ENCODE data around the gene KCNAB1. TPM values are rescaled to one million over a fixed set of nuclear protein-coding genes. Genes with fewer than 3 reads are reported as not detected.

Gene KCNAB1
- polyA plus RNA-seq, 1 donor from 2014 or later, result 0.26 TPM

DNA sequence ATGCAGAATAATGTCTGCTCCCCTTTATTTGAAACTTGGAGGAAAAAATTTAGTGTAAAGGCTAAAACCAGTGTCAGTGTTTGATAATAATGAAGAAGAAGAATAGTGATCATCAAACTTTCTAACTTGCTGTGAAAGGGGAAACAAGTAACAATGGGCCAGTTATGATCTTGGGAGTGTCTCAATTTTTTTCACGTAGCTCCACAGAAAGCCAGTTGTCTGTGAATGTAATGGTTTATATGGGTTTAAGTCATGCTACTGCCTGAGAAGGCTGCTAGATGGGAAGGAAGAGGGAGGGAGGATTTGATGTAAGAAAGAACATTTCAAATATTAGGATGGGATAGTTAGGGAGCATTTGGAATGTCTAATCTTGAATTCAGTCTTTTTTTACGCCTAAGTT lies 455.7 kb downstream of the KCNAB1 start:
- Mint-ChIP-seq H3K9me3 (peaks cover 0 to 2% (median 0%) of the 10 kb centered on the region in 3 donors), H3K27me3 (peaks cover 10% of the 10 kb centered on the region), H3K4me3 (no peak overlapping the region), H3K4me1 (no peaks in the 10 kb centered on the region), H3K27ac (no peak overlapping the region), H3K36me3 (no peaks in the 10 kb centered on the region)

DNA sequence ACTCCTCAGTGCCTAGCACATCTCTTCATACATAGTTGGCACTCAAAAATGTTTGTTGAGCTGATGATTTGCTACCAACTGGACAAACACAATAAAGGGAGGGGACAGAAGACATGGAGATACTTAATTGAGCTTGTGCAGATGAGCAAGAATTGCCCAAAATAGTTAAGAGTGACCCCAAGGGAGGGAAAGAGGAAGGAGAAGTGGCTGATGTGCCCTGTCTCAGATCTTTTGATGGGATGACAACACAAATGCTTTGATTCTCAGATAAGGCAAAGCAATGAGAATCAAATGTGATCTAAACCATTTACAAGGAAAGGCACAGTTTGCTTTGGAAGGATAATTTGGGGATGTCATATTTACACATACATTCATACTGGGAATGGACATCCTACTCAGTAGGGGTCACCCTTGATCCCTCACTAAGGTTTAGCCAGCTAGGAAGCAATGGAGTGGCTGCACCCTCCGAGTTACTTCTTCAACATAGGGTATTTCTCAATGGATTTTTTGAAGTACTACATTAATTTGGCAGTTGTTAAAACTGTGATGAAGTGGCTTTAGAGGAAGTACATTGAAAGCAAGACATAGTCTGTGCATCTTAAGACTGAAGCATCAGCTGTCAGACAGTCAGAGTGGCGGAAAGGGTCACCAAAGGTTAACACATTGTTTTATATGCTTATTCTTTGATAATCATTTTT lies 456.4 kb downstream of the KCNAB1 start:
- no peaks in the 10 kb centered on the region for H3K9me3 Mint-ChIP-seq
- no peak overlapping the region for H3K4me3 Mint-ChIP-seq
- H3K4me1 Mint-ChIP-seq, result no peaks in the 10 kb centered on the region
- no peak overlapping the region for H3K27ac Mint-ChIP-seq
- no peaks in the 10 kb centered on the region for H3K36me3 Mint-ChIP-seq
- H3K27me3 Mint-ChIP-seq, result peaks cover 10% of the 10 kb centered on the region

DNA sequence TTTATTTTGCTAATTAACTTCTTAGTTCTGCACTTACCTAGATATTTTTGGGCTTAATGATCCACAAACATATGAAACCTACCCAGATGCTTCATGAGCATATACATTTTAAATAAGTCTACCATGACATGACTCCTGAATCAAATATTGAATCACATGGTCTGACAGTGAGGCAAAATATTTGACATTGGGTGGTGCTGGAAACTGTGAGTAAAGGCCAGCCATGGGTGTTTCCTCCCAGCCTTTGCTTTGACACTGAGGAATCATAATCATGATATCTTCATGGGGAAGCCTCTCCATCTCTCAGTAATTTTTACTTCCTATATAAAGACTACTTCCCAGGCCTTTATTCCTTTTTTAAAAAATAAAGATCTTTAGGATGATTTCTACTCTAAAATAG lies 457.4 kb downstream of the KCNAB1 start:
- H3K36me3 Mint-ChIP-seq, result no peaks in the 10 kb centered on the region
- H3K27ac Mint-ChIP-seq, result no peak overlapping the region
- H3K4me3 Mint-ChIP-seq, result no peak overlapping the region
- no peaks in the 10 kb centered on the region for H3K4me1 Mint-ChIP-seq
- no peaks in the 10 kb centered on the region for H3K9me3 Mint-ChIP-seq
- H3K27me3 Mint-ChIP-seq, result peaks cover 8% of the 10 kb centered on the region

DNA sequence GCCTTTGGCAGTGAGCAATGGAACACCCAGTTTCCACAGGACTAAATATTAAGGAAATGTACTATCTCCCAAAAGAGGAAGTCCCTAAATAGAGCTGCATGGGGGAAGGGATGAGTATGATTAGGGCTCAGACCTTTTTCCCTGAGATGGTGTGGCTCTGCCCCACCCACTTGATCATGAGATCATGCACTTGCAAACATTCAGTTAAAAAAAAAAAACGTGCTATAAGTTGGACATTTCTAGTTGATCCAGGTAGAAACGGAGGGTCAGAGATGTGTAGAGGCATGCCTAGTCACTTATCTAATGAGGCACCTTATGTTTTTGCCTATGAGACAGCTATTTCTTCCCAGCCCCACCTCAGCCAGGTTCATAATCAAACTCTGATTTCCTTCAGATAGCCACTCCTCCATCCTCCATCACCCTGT lies 459.1 kb downstream of the KCNAB1 start:
- Mint-ChIP-seq H3K4me3 (no peak overlapping the region), H3K27ac (no peak overlapping the region), H3K27me3 (peaks cover 12% of the 10 kb centered on the region), H3K9me3 (no peaks in the 10 kb centered on the region), H3K36me3 (no peaks in the 10 kb centered on the region), H3K4me1 (peaks cover 0 to 3% (median 0%) of the 10 kb centered on the region in 3 donors)

DNA sequence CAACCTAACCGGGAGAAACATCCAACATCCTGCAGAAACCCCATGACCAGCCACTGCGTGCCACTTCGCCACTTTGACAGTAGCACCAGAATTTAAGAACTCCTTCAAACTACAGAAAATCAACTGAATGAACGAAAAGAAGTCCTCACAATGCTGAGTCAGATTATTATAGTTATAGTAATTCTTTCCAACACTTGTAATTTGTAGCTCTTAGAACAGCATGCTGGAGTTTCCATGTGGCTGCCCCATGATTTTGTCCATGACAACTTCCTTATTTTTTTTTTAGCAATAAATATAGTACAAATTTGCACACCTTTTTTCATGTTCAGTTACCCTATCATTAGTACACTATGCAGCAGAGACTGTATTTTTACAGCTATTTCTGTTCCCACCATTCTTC lies 460.7 kb downstream of the KCNAB1 start:
- H3K27me3 Mint-ChIP-seq, result peaks cover 9% of the 10 kb centered on the region
- peaks cover 0 to 3% (median 0%) of the 10 kb centered on the region in 3 donors for H3K4me1 Mint-ChIP-seq
- H3K27ac Mint-ChIP-seq, result no peak overlapping the region
- no peak overlapping the region for H3K4me3 Mint-ChIP-seq
- no peaks in the 10 kb centered on the region for H3K9me3 Mint-ChIP-seq
- H3K36me3 Mint-ChIP-seq, result no peaks in the 10 kb centered on the region

DNA sequence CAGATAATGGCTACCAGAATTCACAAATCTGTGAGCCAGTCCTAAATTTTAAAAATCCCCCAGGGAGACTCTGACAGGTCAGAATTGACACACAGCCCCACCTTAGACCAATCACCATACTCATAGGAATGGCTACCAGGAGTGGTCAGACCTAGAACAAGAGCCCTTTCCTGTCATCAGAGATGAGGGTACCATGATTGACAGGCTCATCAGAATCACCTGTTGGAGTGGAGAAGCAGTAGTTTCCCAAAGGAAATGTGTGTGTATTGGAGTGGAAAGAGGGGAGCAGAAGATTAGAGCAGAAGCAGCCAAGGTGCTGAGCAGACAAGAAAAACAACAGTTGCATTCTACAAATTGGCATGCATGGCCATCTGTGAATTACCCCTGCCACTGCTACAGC lies 461.6 kb downstream of the KCNAB1 start:
- no peaks in the 10 kb centered on the region for H3K9me3 Mint-ChIP-seq
- peaks cover 0 to 4% (median 3%) of the 10 kb centered on the region in 3 donors for H3K4me1 Mint-ChIP-seq
- H3K4me3 Mint-ChIP-seq, result no peak overlapping the region
- H3K27ac Mint-ChIP-seq, result no peak overlapping the region
- no peaks in the 10 kb centered on the region for H3K36me3 Mint-ChIP-seq
- peaks cover 8% of the 10 kb centered on the region for H3K27me3 Mint-ChIP-seq

DNA sequence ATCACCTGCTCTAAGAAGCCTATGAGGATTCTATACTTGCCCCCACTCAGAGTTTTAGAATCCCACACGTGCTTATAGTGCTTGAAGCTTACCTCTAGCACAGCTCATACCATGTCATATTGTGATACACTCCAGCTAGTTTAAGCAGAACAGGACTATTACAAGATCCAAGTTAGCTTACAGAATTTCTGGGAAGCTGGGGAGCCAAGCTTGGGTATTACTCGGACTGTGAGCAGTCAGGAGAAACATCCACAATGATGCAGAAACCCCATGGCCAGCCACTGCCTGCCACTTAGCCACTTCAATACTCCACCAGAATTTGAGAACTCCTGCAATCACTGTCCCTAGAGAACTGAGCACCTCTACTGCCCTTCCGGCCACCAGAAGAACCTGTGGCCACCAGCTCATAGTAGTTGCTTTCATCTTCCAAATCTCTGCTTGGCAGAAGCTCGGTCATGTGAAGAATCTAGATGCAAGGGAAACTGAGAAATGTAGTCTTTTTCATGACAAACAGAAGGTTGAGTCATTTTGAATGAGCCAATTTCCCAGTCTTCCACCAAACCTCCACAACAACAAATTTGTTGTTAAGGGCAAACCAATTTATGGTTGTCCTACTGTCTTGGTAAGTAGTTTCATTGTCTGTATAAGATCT lies 462.3 kb downstream of the KCNAB1 start:
- H3K4me3 Mint-ChIP-seq, result no peak overlapping the region
- H3K9me3 Mint-ChIP-seq, result peaks cover 0 to 1% (median 0%) of the 10 kb centered on the region in 3 donors
- peaks cover 8% of the 10 kb centered on the region for H3K27me3 Mint-ChIP-seq
- peaks cover 0 to 6% (median 6%) of the 10 kb centered on the region in 3 donors for H3K4me1 Mint-ChIP-seq
- H3K36me3 Mint-ChIP-seq, result no peaks in the 10 kb centered on the region
- no peak overlapping the region for H3K27ac Mint-ChIP-seq

DNA sequence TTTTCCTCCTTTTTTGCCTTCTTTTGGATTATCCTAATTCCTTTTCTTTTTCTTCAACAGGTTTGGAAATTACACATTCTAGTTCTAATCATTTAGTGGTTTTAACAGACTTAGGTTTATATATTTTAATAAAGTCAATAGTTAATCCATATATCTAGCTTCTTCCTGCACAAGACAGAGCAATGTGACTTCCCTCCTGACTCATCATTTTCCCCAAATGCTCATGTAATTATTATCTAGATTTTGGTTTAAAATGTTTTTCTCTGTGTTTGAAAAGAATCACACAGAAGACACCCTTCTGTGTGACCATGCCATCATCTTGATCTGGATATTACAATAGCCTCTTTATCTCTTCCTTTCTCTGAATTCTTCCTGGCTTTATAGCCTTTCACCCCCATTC lies 463.1 kb downstream of the KCNAB1 start:
- Mint-ChIP-seq H3K9me3 (peaks cover 0 to 1% (median 0%) of the 10 kb centered on the region in 3 donors), H3K4me3 (no peak overlapping the region), H3K4me1 (peaks cover 0 to 6% (median 6%) of the 10 kb centered on the region in 3 donors), H3K27ac (peak overlapping the region in 1 of 3 donors; percentile 7), H3K36me3 (no peaks in the 10 kb centered on the region), H3K27me3 (peaks cover 8% of the 10 kb centered on the region)

DNA sequence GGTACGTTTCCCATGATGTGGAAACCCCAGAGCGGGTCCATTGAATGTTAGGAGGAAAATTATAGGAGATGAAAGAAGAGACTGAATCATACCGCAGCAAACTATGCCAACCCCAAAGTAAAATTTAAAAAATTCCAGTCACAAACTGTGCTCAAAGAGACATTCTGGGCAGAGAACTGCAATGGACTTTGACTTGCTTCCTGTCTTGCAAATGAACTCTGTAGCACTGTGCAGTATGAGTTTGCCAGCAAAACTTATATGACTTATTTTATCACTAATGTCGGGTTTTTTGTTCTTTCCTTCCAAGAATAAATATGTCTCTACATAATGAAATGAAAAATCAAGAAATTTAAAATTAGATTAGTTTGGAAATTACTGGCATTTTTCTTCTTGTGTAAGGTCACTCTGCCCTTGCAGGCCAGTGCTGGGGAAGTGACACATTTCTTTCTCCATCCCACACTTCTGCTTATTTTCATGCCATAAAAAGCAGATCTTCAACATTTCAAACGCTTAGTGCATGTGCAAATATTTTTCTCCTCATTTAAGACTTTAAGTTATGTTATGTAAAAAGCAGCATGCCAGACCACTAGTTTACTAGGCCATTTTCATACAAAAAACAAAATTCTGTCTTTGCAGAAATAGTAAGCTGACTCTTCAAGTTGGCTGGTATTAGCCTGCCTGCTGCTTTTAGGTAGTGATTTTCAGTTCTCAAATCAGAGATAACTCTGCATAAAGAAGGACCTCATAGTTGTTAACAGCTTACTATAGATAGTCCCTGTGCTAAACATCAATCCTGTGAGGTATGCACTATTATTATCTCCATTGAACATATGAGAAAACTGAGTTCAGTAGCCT lies 466.8 kb downstream of the KCNAB1 start:
- Mint-ChIP-seq H3K4me3 (no peak overlapping the region), H3K27ac (no peak overlapping the region), H3K36me3 (no peaks in the 10 kb centered on the region), H3K27me3 (peaks cover 4% of the 10 kb centered on the region), H3K9me3 (peaks cover 0 to 3% (median 0%) of the 10 kb centered on the region in 3 donors), H3K4me1 (peaks cover 0 to 9% (median 8%) of the 10 kb centered on the region in 3 donors)

DNA sequence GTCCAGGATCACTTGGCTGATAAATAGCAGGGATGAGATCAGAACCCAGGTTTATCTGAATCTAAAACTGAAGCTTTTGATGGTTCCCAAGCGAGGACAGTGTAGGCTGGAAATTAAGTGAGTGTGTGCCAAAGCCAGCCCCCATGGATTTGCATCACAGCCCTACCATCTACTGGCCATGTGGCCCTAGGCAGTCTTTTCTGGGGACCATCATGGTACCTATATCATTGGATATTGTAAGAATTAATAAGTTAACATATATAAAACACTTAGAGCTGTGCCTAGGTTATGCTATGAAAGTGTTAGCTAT lies 467.3 kb downstream of the KCNAB1 start:
- Mint-ChIP-seq H3K27ac (no peak overlapping the region), H3K4me3 (no peak overlapping the region), H3K9me3 (peaks cover 0 to 3% (median 0%) of the 10 kb centered on the region in 3 donors), H3K36me3 (no peaks in the 10 kb centered on the region), H3K27me3 (peaks cover 4% of the 10 kb centered on the region), H3K4me1 (peaks cover 0 to 9% (median 8%) of the 10 kb centered on the region in 3 donors)

Other genes starting within 250 kb of the KCNAB1 start
- 47.1 TPM for gene GMPS, start 249.9 kb upstream of the KCNAB1 start, polyA plus RNA-seq

Measured in IgD-negative memory B cell (primary cell).